Middle frontal gyrus (tissue), 1 donor: ENCODE data around the gene SREBF2.

Experiments used
- DNase-seq: peaks from one replicate; pipeline ENCODE4 v3.0.0-alpha.2; 2015; ENCODE audit warnings: low spot score; ENCODE audit errors: extremely low spot score

Gene SREBF2

DNA sequence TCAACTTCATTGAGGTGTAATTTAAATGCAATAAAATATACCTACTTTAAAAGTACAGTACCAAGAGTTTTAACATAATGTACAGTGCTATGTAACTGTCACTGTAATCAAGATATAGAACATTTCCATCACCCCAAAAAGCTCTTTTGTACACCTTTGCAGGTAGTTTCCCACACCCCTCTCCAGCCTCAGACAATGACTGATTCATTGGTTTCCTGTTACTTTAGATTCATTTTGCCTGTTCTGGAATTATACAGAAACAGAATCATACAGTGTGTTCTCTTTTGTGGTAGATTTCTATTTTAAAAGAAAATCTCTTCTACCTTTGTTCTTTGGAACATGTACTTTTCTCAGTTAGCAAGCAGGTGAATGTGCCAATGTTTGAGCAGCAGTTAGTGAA, 43.8 kb downstream of the SREBF2 start:
- DNase-seq: no peak

DNA sequence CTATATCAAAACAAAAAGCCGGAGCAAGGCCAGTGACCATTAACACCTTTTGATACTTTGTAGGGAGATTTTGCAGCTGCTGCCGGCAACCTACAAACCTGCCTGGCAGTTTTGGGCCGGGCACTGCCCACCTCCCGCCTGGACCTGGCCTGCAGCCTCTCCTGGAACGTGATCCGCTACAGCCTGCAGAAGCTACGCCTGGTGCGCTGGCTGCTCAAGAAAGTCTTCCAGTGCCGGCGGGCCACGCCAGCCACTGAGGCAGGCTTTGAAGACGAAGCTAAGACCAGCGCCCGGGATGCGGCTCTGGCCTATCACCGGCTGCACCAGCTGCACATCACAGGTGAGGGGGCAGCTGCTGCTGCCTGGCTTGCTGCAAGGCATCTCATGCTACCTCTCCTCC, 47.7 kb downstream of the SREBF2 start:
- DNase-seq: no peak

DNA sequence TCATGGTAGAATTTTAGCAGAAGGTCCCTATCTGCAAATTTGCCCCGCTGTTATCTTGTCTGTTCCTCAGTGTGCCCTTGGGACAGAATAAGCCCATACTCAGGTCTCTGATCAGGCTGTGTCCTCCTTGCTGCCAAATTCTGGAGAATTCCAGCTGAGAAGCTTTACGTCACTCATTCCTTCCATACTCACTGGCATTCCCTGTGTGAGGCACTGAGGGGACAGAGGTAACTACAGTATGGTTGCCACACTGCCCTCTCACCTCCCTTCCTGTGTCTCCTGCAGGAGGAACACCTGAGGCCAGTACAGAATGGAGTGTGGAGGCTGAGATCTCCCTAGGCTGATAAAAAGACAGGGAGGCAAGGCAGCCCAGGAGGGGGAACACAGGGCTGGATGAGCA, 50.5 kb downstream of the SREBF2 start:
- DNase-seq: no peak

DNA sequence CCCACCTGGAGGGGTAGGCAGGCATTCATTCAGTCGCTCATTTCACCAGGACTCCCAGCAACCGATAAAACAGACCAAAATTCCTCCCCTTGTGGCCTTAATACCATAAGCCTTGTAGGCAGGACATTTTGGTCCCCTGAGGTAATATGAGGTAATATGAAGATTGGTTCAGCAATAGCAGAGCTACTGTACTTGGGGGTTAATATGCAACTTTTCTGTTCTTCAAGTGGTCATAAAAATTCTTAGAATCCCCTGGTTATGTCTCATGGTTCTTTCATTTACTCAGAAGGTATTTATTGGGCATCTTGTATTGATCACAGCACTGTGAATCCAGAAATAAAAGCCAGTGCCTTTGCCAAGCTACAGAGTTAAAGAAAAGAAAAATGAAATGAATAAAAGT, 52.2 kb downstream of the SREBF2 start:
- no peak for DNase-seq

DNA sequence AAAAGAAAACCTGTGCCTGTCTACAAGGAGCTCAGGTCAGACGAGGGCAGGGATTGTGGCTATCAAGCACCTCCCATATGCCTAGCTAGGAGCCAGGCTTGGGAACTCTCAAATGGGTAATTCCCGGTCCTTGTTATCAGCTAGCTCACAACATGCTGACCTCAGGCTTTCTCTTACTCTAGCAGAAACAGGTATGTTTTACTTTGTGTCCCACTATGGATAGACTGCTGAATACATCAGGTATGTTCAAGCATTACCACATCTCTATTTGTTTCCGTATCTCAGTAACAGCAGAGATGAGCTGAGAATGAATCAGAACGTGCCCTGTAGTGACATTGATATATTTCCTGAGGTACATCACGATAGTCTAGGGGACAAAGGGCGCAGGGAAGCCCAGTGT, 52.6 kb downstream of the SREBF2 start:
- no peak for DNase-seq

DNA sequence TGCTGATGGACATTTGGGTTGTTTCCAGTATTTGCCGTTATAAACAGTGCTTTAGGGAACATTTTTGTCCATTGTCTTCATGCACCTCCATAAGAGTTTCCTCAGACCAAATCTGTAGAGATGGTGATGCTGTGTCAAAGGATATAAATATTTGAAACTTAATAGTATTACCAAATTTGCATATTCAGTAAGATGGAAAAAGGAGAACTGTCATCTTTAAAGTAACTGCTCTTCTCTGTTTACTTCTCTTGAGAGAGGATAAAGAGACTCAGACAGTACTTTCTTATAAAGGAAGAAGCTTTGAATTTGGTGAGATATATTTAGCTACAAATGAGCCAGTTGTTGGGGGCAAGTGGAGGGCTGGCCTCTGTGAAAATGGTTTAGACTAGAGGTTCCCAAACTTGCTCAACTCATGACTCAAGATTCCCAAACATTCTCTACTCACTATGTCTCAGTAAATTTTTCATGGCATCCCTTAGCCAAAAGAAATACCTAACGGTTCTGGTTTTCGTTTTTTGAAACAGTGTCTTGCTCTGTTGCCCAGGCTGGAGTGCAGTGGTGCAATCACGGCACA, 55.8 kb downstream of the SREBF2 start:
- no peak for DNase-seq

DNA sequence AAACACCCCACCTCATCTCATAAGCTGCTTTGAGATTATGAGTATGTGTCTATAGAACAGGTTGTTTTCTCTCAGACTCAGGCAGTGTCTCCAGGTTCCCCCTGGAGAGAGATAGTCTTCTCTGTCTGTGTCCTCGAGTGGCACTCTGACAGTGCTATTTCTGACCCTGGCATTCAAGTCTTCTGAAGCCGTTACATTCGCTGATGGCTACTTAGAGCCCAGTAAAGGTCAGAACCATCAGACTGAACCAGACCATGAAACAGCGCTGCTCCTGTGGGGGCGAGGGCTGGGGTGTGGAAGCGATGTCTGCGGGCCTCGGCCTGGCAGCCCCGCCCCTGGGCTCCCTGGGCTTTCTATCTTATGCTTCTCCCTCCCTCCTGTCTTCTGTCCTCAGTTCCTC, 58.5 kb downstream of the SREBF2 start:
- no peak for DNase-seq

DNA sequence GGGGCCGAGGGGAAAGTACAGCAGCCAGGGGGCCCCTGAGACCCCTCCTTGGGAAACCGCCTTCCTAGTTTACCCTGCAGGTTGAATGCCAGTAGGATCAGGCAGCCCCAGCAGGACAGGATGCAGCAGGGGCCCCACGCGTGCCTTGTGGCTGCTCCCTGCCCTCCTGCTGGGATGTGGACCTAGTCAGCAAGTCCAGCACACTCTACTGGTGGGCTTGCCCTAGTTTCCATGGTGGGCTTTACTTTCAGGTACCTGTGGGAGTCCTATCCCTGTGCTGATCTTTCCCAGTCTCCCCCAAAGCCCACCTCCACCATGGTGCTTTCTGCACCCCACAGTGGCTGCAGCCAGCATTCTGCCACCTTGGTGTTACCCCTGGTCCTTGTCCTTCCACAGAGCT, 59.8 kb downstream of the SREBF2 start:
- DNase-seq: no peak

DNA sequence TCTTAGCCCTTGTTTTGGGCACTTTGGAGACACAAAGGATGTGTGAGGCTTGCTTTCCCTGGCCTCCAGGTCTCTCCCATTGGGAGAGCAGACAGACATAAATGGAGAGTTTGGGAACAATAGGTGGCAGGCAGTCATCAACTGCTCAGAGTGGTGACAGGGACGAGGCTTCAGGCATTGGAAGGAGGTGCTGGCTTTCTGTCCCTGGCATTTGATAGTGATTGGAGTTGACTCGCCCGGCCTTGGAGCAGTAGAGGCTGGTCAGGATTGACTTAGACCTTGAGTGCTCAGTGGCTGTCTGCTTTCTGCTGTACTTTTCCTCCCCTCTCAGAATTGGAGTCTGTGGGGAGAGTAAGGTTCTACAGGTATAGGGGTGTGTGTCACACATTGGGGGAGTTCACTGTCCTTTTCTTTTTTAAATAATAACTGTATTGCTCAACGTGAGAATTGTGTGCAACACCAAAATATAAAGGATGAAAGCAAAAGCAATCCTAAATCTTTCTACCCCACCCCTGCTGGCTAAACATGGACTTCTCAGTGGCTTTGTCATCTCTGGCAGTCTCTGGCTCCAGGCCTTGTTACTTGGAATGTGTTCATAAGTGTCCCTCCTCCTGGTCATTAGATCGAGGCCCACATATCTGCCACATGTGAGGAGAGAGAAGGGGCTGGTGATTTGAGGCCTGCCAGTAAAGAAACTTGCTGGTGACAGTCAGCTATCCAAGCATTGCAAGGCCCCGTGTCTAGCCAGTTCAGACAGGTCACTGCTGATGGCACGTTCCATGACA, 60.9 kb downstream of the SREBF2 start:
- no peak for DNase-seq

DNA sequence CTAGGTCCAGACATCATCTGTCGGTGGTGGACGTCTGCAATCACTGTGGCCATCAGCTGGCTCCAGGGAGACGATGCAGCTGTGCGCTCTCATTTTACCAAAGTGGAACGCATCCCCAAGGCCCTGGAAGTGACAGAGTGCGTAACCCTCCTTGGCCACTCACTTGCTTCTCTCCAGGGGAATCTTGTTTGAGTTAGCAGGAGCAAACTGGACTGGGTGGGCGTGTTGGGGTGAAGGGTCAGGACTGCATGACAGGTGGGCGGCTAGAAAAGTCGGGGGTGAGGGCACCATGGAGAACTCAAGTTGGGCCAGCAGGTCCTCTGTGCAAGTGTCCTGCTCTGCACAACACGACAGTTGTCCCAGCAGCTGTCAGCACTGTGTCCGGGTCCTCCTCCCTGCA, 65.7 kb downstream of the SREBF2 start:
- DNase-seq: no peak

DNA sequence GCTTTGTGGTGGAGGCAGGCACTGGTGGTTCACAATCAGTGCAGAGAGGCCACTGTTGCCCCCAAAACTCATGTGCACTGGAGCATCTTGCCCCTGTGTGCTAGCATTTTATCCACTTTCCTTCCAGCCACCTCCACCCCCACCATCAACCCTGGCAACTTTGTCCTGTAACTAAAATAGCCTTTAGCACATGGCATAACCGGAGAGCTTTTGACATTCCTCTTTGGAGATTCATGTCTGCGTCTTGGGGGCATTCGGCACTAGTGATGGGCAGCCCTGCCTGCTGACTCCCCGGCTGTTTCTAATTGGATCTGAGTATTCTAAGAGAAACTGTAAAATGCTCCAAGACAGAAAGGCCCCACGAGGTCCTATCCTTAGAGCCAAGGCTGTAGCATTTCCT, 66.2 kb downstream of the SREBF2 start:
- DNase-seq: no peak

DNA sequence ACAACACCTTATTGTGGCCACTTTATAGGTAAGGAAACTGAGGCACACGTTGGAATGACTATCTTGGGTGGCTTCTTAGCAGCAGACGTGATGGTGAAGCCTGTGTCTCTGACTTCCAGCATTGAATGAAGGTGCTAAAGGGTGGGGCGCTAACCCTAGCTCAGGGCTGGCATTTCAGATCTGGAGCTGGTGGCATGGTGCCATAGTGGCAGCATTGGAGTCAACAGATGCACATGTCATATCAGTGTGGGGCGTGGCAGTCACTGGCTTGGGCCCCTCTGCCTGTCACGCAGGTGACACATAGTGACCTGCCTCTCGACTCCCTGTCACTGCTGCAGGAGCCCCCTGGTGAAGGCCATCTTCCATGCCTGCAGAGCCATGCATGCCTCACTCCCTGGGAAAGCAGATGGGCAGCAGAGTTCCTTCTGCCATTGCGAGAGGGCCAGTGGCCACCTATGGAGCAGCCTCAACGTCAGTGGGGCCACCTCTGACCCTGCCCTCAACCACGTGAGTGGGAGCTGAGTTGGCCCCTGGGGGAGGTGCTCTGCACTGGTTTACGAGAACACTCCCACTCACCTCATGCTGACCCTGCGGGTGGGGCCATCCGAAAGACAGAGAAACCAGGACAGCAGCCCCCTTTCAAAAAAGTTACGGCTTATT, 67.2 kb downstream of the SREBF2 start:
- DNase-seq: no peak

DNA sequence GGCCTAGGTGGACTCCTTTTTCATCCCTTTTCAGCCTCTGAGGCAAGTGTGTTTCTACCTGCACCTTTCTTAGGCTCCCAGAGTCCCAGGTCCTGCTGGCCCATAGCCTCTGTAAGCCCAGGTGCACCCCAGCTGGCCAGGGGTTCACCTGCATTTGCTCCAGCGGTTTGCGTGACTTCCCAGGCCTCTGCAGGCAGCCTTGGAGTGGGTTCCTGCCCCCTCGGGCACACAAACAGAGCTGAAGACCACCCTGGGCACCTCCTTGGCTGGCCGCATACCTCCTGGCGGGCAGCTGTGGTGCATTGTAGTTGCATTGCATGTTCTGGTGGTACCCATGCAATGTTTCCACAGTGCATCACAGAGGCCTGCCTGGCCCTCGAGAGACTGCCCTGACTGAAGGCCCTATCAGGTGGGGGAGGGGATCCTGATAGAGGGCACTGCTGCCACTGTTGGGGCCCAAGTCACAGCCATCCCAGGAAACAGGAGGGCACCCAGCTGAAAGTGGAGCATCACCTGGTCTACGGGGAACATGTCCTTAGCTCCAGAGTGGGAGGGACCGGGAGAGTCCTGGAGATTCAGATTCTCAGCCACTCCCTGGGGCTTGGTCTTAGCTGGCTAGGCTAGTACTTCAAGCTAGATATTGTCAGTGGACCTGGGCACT, 67.9 kb downstream of the SREBF2 start:
- no peak for DNase-seq

DNA sequence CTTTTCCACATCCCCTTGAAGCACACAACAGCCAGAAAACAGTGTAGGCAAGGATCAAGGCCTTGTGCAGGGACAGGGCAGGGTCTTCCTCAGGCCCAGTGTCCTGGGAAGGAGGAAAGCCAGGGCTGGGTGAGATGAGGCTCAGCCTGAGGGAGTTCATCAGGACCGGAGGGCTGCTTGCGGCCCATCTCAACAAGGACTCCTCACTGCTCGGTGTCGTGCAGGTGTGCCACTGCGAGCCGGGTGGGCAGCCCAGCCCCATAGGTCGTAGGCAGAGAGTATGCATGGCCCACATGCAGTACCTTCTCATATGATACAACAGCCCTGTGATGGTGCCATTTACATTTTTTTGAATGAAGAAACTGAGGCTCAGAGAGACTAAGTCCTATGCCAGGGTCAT, 69.1 kb downstream of the SREBF2 start:
- no peak for DNase-seq

DNA sequence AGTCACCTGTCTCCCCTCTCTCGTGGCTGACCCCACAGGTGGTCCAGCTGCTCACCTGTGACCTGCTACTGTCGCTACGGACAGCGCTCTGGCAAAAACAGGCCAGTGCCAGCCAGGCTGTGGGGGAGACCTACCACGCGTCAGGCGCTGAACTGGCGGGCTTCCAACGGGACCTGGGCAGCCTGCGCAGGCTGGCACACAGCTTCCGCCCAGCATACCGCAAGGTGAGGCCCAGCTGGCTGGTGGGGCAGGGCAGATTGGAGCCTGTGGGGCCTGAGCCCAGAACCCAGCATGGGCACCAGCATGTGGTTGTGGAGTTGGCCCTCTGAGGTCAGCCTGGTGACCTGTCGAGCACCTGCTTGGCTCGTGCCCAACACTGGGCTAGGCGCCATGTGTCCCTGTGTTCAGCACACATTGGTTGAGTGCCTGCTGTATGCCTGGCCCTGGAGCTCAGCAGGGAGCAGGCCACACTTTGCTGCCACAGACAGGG, 70.1 kb downstream of the SREBF2 start:
- DNase-seq: no peak

DNA sequence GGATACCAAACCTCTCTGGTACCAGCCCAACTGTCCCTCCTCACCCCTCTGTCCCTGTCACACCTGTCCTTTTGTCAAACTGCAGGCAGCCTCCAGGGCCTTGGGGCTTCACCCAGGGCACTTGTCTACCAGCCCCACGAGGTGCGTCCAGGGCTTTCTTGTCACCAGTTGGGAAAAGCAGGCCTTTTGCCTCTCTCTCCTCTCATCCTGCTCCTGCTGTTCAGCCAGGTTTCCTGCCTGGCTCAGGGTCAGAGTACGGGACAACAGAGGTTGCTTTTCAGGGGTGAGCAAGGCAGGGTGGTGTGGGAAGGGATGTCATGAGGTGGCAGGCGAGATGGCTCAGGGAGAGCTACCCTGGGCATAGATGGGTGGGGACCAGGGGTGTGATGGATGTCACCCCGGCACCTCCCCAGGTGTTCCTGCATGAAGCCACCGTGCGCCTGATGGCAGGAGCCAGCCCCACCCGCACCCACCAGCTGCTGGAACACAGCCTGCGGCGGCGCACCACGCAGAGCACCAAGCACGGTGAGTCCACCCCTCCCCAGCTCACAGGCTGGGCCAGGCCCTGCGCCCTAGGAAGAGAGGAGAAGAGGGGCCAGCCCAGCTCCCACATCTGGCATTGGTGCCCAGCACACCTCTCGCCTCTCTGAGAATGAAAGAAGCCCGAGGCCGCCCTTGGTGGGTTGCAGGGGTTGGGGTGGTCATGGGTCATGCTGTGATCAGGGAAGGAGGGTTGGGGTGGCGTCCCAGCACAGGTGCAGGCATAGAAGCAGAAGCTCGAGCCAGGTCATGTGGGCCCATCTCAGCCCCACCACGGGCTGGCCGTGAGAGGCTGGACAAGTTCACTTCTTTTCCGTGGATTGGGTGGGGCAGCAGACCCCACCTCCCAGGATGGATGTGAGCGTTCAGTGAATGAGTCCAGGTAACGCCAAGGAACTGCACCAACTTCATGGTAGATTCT, 71.8 kb downstream of the SREBF2 start:
- no peak for DNase-seq

DNA sequence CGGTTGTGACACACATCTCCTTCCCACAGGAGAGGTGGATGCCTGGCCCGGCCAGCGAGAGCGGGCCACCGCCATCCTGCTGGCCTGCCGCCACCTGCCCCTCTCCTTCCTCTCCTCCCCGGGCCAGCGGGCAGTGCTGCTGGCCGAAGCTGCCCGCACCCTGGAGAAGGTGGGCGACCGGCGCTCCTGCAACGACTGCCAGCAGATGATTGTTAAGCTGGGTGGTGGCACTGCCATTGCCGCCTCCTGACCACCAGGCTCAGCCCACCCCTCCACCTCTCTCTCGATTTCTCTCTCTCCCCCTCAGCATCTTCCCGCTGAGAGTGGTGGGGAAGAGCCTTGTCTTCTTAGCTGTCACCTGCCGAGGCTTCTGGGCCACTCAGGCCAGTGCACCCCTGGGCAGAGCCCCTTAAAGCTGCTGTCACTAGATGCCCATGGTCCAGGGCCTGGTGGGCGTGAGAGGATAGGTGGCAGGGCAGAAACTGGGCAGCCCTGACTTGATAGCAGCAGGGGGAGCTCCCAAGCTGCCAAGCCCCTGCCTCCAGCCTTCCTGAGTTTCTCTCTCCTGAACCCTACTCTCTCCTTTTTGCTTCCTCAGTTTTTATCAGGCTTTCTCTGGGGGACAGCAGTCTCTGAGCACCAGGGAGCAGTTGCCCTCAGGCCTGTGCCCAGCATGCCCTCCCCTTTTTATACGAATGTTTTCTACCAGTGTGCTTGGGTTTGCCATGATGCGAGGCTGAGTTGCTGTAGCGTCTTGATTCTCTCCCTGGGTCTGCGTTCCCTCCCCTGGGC, 72.7 kb downstream of the SREBF2 start:
- no peak for DNase-seq

DNA sequence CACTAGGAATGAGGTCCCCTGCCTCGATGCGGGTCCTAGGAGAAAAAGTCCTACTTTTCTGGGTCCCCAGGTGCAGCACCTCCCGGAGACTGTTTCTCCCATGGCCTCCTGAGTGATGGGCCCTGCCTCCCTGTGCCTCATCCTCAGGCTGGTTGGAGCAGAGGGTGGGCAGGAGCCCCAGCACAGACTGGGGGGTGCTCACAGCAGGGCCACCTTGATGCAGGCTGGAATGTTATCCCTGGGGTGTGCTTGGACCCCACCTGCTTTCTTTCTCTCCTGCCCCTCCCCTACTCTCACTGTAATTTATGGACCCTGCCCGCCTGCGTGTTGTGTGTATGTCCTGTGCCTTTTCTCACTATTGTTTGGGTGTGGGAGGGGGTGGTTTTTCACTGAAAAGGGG, 73.9 kb downstream of the SREBF2 start:
- DNase-seq: no peak

DNA sequence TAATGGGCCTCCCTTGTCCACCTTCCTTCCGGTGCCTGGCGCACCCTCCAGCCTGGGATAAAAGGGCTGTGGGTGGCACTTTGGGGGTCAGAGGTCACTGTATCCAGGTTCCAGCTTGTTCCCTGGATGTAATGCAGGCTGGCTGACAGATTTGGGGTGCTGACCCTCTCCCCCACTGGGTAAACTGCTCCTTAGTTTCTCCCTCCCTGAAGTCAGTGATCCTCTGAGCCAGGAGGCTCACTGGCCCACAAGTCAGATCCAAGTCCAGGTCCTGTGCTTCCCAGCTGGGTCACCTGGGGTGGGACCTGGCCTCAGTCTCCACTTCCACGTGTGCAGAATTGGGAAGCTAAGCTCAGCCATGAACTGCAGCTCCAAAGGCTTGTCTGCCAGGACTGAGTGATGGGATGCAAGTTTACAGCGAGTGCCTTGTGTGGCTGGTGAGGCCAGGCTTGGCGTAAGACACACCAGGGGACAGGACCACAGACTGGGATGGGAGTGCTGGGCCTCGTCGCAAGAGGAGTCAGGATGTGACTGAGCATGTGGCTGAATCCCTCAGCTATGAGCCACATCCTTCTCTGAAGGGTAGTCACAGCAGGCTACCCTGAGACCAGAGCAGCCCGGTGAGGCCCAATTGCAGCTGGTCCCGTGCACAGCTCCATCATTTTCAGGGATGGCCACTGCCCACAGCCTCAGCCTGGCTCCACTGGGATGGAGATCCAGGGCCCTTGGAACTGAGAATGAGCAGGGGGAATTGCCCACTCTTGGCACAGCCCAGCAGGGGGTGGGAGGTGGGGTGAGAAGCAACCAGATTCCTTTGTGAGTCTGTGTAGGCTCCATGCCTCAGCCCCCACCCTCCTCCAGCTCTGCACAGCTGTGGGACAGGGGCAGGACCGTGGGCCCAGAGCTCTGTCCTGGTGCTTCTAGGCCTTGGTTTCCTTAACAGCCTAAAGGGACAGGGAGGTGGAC, 74.8 kb downstream of the SREBF2 start:
- DNase-seq: no peak
